HG02970 (cell line): ENCODE measurements around the gene TMEM184B.

ENCODE experiments used
- ATAC-seq: cut with Tn5 transposase; IDR thresholded peaks from one replicate; pipeline ENCODE4 v1.9.1; 2021; ENCODE audit warnings: mild to moderate bottlenecking, moderate library complexity, moderate number of reproducible peaks; ENCODE audit not compliant: unreplicated experiment, low FRiP score

Gene TMEM184B

DNA sequence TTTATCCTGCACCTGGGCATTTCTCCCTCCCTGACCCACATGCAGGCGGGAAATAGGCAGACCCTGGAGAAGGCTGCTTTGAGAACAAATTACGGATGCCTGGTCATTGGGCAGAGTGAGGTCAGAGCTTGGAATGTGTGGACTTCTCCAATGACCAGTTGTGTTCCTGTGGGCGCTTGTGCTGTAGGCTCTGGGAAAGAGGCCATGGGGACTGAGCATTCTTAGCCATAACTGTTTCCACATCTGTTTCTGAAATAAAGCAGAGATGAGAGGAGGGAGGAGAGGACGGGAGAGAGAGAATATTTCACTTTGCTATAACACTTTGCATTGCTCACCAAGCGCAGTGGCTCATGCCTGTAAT, 11.2 kb upstream of the TMEM184B start:
- ATAC-seq, result no peak

DNA sequence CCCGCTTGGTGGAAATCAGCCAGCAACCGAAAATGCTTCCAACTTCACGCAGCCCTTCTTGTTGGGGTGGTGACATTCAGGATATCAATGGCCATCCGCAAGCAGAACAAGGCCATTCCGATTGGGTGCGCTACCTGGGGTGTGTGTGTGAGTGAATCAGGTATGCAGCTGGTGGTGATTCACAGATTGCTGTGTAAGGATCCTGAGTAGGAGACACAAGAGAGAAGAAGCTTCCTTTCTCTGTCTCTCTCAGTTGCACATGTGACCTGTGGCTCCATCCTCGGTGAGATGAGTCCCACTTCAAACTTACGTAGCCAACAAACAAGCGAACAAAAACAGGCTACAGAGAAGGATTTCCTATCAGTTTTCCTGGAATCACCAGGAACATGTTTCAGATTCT, 9.6 kb upstream of the TMEM184B start:
- ATAC-seq, result no peak

- ATAC-seq, result no peak
These were observed 3.4 kb upstream of the TMEM184B start for GRCh38 chr22:38276166-38276565.

GRCh38 chr22:38273135-38273826, 471 bp upstream of the TMEM184B start:
- no peak for ATAC-seq

- no peak for ATAC-seq
These were observed 860 bp downstream of the TMEM184B start for GRCh38 chr22:38271927-38272372.

DNA sequence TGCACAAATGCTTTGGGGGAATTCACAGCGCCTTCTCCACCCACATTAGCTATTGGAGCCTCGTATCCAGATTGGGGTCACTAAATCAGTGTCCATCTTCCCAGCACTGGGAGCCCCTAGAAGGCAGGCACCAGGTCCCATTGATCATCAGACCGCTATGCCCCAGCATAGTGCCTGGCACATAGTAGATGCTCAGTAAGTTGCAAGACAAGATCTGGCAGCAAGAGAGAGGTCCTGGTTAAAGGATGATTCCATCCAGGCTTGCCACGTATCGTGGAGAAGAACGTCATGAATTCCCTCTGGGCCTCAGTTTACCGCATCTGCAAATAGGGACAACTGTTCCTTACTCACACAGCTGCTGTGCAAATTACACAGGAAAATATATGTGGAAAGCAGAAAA, 1.7 kb downstream of the TMEM184B start:
- no peak for ATAC-seq

DNA sequence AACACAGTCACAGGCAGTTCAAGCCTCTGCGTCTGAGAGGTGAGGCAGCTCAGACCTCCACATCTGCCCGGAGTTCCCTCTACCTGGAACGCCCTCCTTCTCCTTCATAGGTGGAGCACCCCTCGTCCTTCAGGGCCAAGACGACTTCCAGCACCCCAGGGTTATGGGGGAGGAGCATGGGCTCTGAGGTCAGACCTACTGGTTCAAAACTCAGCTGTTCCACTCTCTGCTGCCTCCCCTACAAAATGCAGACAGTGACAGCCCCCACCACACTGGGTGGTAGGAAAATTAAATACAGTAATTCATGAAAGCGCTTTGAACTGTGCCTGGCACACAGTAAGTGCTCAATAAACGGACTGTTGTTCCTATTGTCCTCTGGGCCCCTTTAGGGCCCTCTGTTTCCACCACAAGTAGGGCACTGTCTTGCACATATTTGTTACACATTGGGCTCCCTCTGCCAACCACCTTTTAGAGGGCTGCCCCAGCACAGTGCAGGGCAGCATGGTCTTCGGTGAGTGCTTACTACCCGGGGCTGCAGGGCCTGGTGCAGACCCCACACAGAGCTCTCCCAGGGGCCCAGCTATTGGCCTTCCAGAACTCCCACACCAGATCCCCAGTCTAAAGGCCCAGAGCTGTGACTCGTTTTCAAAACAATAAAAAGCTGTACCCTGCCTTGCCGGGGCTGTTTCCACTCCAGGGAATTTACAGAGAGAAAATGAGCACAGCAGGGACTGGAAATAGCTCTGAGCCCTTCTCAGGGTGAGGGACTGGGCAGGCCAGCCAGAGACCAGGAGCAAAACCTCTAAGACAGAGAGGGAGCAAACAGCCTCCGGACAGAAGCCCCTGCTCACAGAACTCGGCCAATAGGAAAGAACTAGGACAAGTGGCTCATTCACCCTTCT, 2.5 kb downstream of the TMEM184B start:
- no peak for ATAC-seq

- ATAC-seq, result no peak
These were observed 3.3 kb downstream of the TMEM184B start for GRCh38 chr22:38269466-38269865.

DNA sequence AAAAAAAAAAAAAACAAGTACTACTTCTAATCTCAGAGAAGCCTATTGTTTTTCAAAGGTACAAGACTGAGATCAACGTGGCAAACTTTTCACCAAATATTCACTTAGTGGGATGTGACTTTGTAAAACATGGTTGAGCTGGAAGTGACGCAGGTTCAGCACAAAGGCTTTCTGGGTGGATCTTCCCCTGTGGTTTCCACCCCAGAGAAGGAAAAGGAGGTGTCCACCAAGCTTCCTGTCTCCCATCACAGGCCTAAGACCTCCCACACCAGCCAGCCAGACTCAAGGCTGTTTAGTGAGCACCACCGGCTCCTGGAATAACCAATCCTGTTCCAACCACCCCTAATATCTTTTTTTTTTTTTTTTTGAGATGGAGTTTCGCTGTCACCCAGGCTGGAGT, 5.7 kb downstream of the TMEM184B start:
- ATAC-seq, result no peak

GRCh38 chr22:38266120-38266519, 6.7 kb downstream of the TMEM184B start:
- no peak for ATAC-seq

DNA sequence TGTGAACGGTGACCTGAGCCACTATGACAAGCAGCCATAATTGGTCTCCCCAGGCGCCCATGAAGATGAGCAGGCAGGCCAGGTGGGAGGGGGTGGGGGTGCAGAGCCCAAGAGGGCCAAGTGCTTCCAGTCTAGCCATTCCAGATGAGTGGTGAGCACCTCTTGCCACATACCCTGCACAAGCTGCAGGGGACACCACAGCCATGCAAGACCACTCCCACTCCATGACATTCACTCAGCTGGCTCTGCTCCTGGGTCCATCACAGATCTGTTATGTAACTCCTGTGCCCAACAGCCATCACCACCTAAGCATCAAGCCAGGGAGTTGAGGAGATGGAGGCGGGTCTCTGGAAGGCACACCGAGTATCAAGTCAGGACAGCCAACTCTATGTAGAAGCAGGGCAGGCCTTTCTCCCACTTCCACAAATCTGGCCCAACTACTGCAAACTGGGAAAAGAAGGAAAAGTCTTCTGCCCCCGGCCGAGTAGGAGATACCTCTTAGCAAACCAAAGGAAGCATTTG, 8.4 kb downstream of the TMEM184B start:
- ATAC-seq, result no peak

DNA sequence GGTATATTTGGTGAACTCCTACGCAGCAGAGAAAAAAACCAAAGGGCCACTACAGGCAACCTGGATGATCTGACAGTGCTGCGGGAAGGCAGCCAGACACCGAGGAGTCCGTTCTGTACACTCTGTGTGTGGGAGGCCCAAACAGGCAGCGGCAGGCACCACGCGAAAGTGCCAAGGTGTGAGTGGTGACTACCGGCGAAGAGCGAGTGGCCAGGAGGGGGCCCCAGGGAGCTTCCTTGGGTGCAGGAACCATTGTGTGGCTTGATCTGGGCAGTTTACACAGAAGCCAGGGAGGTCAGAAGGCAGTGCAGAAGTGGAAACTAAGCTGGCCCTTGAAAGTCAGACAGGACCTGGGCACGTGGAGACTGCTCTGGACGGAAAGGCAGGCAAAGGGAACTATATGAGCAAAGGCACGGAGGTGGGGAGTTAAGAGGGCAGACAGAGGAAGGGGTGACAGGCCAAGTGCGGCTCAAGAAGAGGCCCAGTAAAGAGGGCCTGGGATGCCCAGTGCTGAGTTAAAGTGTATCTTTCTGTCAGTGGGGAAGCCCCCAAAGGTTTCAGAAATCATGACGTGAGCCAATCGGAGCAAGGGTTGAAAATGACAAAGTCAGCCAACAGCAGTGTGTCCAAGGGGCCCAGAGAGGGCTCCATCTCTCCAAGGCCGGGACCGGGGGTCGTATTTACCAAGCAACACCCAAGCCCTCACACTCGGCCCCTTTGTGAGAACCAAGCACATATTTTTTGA, 10.6 kb downstream of the TMEM184B start:
- no peak for ATAC-seq

DNA sequence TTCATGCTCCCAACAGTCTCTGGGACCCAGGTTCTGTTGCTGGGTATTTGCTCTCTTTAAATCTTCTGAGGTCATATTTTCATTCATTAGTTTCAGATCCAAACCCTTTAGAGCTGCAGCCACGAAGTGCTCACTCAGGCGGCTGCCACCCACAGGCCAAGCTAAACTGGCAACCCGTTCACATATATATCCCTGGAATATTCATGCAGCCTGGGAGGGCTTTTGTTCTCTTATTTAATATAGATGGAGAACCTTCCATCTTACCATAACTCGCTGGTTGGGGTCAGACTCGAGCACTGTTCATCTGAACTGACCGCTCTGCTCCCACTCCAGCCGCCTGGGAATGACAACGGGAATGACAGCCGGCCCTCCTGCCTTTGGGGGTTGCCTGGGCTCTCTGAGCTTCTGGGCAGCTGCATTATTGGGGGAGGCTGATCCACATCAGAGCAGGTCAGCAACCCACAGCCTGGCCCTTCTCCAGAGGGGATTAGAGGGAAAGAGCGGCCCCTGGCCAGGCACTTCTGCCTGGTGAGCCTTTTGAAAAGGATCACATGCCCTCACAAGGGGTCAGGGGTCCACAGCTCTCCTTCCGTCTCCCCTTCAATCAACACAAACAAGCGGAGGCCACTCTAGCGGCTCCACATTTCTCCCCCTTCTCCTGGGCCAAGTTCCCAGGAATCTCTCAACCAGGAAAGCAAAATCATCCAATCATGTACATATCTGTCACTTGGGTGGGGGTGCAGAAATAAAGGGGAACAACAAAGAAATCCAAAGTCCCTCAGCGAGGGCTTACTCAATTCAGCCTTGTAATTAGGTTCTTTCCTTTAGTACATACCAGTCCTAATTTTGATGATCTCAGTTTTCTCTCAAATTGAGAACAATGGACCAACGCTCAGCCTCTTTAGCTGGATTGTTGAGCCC, 11.8 kb downstream of the TMEM184B start:
- ATAC-seq, result no peak

GRCh38 chr22:38259370-38259769, 13.4 kb downstream of the TMEM184B start:
- no peak for ATAC-seq

DNA sequence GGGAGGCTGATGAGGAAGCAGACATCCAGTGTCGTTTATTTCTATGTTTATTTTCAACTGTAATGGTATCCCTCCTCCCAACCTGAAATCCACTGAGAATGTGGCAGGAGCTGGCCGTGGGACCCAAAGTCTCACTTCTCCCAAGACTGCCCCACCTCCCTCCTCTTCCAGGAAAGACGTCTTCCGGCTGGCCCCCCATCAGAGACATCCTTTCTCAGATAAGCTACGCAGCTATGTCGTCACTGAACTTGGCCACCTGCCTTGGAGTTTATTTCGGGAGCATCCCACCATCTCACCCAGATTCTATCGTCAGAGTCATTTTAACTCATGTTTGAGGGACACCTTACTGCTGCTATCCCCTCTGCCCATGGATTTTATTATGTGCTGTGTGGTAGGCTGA, 13.9 kb downstream of the TMEM184B start:
- ATAC-seq, result no peak

DNA sequence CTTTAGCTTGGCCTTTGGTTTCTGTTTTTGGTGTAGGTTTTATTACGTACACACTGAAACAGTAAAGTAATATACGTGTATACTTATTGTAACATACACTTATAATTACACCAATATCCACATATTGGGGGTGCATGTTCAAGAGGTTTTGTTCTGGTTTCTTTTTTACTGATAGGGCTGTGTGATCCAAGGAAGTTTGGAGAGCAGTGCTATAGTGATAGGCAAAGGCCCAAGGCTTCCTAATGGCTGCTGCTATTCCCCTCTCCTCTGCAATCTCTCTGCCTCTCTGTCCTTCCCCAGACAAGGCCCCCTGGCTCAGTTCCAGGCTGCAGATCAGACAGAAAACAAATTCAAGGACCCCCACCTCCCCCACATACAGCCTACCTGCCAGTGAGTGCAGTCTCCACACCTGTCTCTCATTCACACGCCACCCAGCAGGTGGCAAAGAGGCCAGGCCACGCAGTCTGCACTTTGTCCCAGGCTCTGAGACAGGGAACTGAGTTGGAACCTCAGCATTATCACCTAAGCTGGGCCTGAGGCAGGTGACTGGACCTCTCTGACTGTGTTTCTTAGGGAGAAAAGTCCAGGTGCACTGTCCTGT, 15.1 kb downstream of the TMEM184B start:
- ATAC-seq, result no peak

DNA sequence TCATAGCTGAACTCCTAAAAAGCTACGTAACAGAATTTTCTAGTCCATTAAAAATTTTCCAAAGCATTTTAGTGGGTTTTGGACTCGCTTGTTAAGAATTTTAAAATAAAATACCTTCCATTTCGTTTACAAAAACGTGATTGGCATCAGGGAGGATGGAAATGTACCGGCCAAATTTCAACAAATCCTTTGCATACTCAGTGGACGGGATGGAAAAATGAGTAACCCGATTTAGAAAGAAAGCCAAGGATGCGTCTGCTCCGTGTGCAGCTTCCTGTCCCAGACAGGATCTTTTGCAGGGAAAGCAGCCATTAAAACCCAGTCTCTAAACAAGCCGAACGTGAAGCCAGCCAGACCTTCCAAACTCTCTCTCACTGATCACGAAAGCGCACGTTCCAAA, 15.6 kb downstream of the TMEM184B start:
- ATAC-seq, result no peak

GRCh38 chr22:38255697-38256096, 17.1 kb downstream of the TMEM184B start:
- no peak for ATAC-seq

DNA sequence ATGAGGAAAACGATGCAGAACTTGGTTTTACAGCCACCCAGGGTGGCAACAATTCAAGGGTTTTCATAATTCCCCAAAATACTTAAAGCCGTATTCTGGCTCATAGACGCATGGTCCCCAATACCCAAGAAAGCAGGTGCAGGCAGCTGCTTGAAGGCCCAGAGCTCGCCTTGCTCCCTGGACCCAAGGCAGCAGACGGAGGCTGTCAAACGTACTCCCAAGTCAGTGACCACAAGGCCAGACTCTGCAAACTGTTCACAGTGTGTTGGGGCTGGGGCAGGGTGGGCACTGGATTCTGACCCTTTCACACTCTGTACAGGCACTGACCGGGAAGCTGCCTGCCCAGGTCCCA, 21.5 kb downstream of the TMEM184B start:
- ATAC-seq, result no peak
